Fibroblast of lung (primary cell): Measurements from ENCODE around the gene GPR132. TPM values are rescaled to one million over a fixed set of nuclear protein-coding genes. Genes with fewer than 3 reads are reported as not detected.

Source experiments
- DNase-seq, 2 donors: peaks; one replicate each; pipeline versions ENCODE4 v3.0.0 to v3.0.0-alpha.2; 2010; ENCODE audit warnings: low read depth in 2 of 2
- H2AFZ ChIP-seq: 2 replicates; pipeline ENCODE4 v1.5.1; 2012; ENCODE audit warnings: low read length, control low read depth, inconsistent platforms
- H3K27ac ChIP-seq: 2 replicates; pipeline ENCODE4 v1.5.1; 2011; ENCODE audit warnings: low read length, control low read depth; ENCODE audit not compliant: insufficient read depth
- H3K27me3 ChIP-seq: 2 replicates; pipeline ENCODE4 v1.5.1; 2011; ENCODE audit warnings: mild to moderate bottlenecking, low read length; ENCODE audit not compliant: control insufficient read depth, insufficient read depth
- H3K36me3 ChIP-seq: 2 replicates; pipeline ENCODE4 v1.5.1; 2011; ENCODE audit warnings: low read length; ENCODE audit not compliant: control insufficient read depth, insufficient read depth
- H3K4me1 ChIP-seq: 2 replicates; pipeline ENCODE4 v1.5.1; 2011; ENCODE audit warnings: low read length; ENCODE audit not compliant: control insufficient read depth, insufficient read depth; ENCODE audit errors: extremely low read depth
- H3K4me2 ChIP-seq: 2 replicates; pipeline ENCODE4 v1.5.1; 2011; ENCODE audit warnings: low read length, control low read depth; ENCODE audit not compliant: insufficient read depth; ENCODE audit errors: extremely low read depth
- H3K4me3 ChIP-seq, 4 experiments: fragments of 200-600 bp in 1 of 4; sonication (generic) in 1 of 4; replicated peaks in 1 of 4; 2 replicates each; pipeline ENCODE4 v1.5.1; 2011 to 2016; ENCODE audit warnings: low read length in 4 of 4, low read depth in 3 of 4, mild to moderate bottlenecking in 3 of 4, control low read depth in 2 of 4, inconsistent platforms in 1 of 4, mixed read lengths in 1 of 4; ENCODE audit not compliant: insufficient read depth in 1 of 4; ENCODE audit errors: control extremely low read depth in 1 of 4
- H3K79me2 ChIP-seq: 2 replicates; pipeline ENCODE4 v1.5.1; 2012; ENCODE audit warnings: mild to moderate bottlenecking, low read length, inconsistent platforms; ENCODE audit not compliant: control insufficient read depth, insufficient read depth
- H3K9ac ChIP-seq: 2 replicates; pipeline ENCODE4 v1.5.1; 2011; ENCODE audit warnings: mild to moderate bottlenecking, low read length, control low read depth; ENCODE audit not compliant: insufficient read depth
- H3K9me3 ChIP-seq: 2 replicates; pipeline ENCODE4 v1.5.1; 2012; ENCODE audit warnings: low read depth, low read length; ENCODE audit not compliant: control insufficient read depth, insufficient read depth
- H4K20me1 ChIP-seq: 2 replicates; pipeline ENCODE4 v1.5.1; 2011; ENCODE audit warnings: low read length; ENCODE audit not compliant: control insufficient read depth, insufficient read depth; ENCODE audit errors: extremely low read depth
- EZH2 ChIP-seq: IDR thresholded peaks from 2 replicates; pipeline ENCODE4 v1.5.1; 2012; ENCODE audit warnings: low read length, control low read depth, mild to moderate bottlenecking; ENCODE audit errors: missing control alignments
- polyA plus RNA-seq, 2 donors: library from polyadenylated mRNA; depleted of rRNA in 1 of 2; stranded (reverse) in 1 of 2; unstranded in 1 of 2; fragments of >200 nt; gene quantifications; 2 replicates each; pipeline ENCODE4 v1.2.1, GENCODE V29; 2011 to 2012; ENCODE audit warnings: missing spikeins in 1 of 2
- total RNA-seq: library from RNA; depleted of rRNA; stranded (reverse); fragments of >200 nt; gene quantifications from 2 replicates; pipeline ENCODE4 v1.2.1, GENCODE V29; 2014
- TF ChIP-seq, protein P1 (sequence below), 2 donors: IDR thresholded peaks in 1 of 2; conservative IDR thresholded peaks in 1 of 2; 1 replicate in 1 of 2; 2 replicates in 1 of 2; pipeline ENCODE4 v1.5.1; 2011 to 2012; ENCODE audit warnings: low read length in 2 of 2, control low read depth in 1 of 2, inconsistent platforms in 1 of 2, low read depth in 1 of 2, mild to moderate bottlenecking in 1 of 2

GPR132 gene
- total and polyA plus RNA-seq, 2 donors (not counting 1 experiment from before 2014, with no cell fraction given), result 0.17 TPM; not detected in 1

GRCh38 chr14:105007593-105008264, 57.5 kb downstream of the GPR132 start:
- H3K4me1 ChIP-seq, result no peaks in the 10 kb centered on the region
- H3K36me3 ChIP-seq, result peaks cover 15% of the 10 kb centered on the region
- H3K27ac ChIP-seq, result no peak overlapping the region
- peaks cover 33% of the 10 kb centered on the region for H3K79me2 ChIP-seq
- no peak overlapping the region for H3K4me2 ChIP-seq
- no peak overlapping the region for H3K9ac ChIP-seq
- H3K9me3 ChIP-seq, result no peaks in the 10 kb centered on the region
- H3K27me3 ChIP-seq, result no peaks in the 10 kb centered on the region
- H3K4me3 ChIP-seq, result no peak overlapping the region
- no peak overlapping the region for H2AFZ ChIP-seq
- DNase-seq, result no peak
- TF ChIP-seq EZH2, result no peak
- TF ChIP-seq, protein P1, sequence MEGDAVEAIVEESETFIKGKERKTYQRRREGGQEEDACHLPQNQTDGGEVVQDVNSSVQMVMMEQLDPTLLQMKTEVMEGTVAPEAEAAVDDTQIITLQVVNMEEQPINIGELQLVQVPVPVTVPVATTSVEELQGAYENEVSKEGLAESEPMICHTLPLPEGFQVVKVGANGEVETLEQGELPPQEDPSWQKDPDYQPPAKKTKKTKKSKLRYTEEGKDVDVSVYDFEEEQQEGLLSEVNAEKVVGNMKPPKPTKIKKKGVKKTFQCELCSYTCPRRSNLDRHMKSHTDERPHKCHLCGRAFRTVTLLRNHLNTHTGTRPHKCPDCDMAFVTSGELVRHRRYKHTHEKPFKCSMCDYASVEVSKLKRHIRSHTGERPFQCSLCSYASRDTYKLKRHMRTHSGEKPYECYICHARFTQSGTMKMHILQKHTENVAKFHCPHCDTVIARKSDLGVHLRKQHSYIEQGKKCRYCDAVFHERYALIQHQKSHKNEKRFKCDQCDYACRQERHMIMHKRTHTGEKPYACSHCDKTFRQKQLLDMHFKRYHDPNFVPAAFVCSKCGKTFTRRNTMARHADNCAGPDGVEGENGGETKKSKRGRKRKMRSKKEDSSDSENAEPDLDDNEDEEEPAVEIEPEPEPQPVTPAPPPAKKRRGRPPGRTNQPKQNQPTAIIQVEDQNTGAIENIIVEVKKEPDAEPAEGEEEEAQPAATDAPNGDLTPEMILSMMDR (conservative IDR thresholded peaks at IDR 0.05 in 1 of 2, IDR thresholded peaks at IDR 0.05 in 1 of 2; ENCODE audit: low read depth in 1 of 2, low read length in 2 of 2), result no peak
- no peaks in the 10 kb centered on the region for H4K20me1 ChIP-seq

- TF ChIP-seq, protein P1 (conservative IDR thresholded peaks at IDR 0.05 in 1 of 2, IDR thresholded peaks at IDR 0.05 in 1 of 2; ENCODE audit: low read depth in 1 of 2, low read length in 2 of 2), result no peak
- no peak for TF ChIP-seq EZH2
- Histone ChIP-seq H3K27me3 (no peaks in the 10 kb centered on the region), H3K9me3 (no peaks in the 10 kb centered on the region), H3K27ac (no peak overlapping the region), H3K36me3 (peaks cover 15% of the 10 kb centered on the region), H3K9ac (no peak overlapping the region), H4K20me1 (no peaks in the 10 kb centered on the region), H3K4me1 (no peaks in the 10 kb centered on the region), H3K4me3 (no peak overlapping the region), H2AFZ (no peak overlapping the region), H3K4me2 (no peak overlapping the region), H3K79me2 (peaks cover 26% of the 10 kb centered on the region)
- no peak for DNase-seq
These were observed 58.2 kb downstream of the GPR132 start for GRCh38 chr14:105006831-105007592.

DNA sequence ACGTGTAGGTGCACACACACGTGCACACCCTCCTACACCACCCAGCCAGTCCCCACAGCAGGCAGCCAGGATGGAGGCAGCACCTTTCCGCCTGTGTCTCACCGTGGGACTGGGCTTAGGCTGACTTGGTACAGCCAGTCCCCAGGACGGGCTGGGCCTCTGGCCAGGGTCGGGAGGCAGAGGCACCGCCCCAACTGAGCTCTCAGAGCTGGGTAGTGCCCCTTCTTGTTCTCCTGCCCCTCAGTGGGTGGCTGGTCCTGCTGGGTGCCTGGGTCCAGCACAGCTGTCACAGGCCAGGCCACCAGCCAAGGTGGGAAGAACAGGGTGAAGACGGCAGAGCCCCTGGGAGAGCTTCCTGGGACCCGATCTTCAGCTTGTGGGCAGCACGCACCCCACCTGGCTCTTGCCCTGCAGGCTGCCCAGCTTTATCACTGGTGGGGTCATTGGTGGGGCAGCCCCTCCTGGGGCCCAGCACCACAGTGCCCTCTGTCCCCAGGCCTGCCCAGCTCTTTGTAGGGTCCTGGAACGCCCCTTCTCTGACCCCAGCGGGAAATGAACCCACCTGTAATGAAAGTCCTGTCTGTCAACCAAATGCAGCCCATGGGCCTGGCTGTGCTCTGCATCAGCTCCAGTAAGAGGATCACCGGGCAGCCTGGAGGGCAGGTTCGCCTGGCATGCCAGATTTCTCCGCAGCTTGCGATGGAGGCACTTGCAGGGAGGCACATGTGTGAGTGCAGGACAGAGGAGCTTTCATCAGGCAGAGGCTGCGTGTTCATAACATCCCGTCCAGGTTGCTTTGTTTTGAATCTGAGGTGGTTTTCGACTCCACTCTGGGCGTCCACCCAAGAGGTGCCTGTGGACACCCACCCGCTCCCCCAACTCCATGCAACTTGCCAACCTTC, 59.0 kb downstream of the GPR132 start:
- no peak for DNase-seq
- H3K4me1 ChIP-seq, result no peaks in the 10 kb centered on the region
- H3K27me3 ChIP-seq, result no peaks in the 10 kb centered on the region
- no peak overlapping the region for H3K9ac ChIP-seq
- H3K36me3 ChIP-seq, result peaks cover 8% of the 10 kb centered on the region
- H4K20me1 ChIP-seq, result no peaks in the 10 kb centered on the region
- TF ChIP-seq, protein P1 (conservative IDR thresholded peaks at IDR 0.05 in 1 of 2, IDR thresholded peaks at IDR 0.05 in 1 of 2; ENCODE audit: low read depth in 1 of 2, low read length in 2 of 2), result no peak
- no peak for TF ChIP-seq EZH2
- H3K27ac ChIP-seq, result no peak overlapping the region
- H2AFZ ChIP-seq, result no peak overlapping the region
- no peak overlapping the region for H3K4me3 ChIP-seq
- H3K4me2 ChIP-seq, result no peak overlapping the region
- peaks cover 18% of the 10 kb centered on the region for H3K79me2 ChIP-seq
- no peaks in the 10 kb centered on the region for H3K9me3 ChIP-seq
